Measurements from ENCODE around the gene TMEM80. TPM values are rescaled to one million over a fixed set of nuclear protein-coding genes. Genes with fewer than 3 reads are reported as not detected.

TMEM80 gene
- polyA plus RNA-seq, 4 donors = 11.9 to 35.4 (median 21.2) TPM

DNA sequence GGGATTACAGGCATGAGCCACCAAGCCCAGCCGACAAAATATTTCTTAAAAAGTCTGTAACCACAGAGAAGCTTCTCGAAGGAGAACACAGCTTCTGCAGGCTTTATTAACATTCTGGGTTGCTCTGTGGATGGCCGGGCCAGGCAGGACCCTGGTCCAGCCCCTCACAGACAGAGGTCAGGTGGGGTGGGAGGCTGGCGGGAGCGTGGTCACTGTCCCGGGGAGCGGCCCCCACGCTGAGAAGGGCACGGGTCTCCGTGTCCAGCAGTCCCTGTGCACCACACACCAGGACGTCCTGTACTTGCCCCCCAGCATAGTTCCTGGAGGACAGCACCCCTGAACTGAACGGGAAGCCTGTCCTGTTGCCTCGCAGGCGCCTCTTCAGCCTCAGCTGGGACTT is 39.2 kb upstream of the TMEM80 start:
- no peak for FAIRE-seq
- H3K36me3 ChIP-seq (ENCODE audit: control insufficient read depth in 3 of 3, insufficient read depth in 2 of 3, low read depth in 1 of 3, low read length in 3 of 3) = peaks cover 0 to 62% (median 2%) of the 10 kb centered on the region in 3 donors
- peaks cover 4 to 39% (median 10%) of the 10 kb centered on the region in 3 donors for H3K4me1 ChIP-seq (ENCODE audit: control insufficient read depth in 3 of 3, insufficient read depth in 2 of 3, low read depth in 1 of 3, low read length in 2 of 3)
- no peak overlapping the region for H3K4me3 ChIP-seq (ENCODE audit: low read depth in 1 of 3, low read length in 3 of 3)
- DNase-seq = no peak
- peak overlapping the region in 1 of 3 donors; percentile 93 for H3K27ac ChIP-seq (ENCODE audit: low read depth in 1 of 3, low read length in 2 of 3)
- 75 to 88% (median 75%) methylated on average over 14 of the region's 14 CpGs for WGBS, 3 donors
- no peaks in the 10 kb centered on the region for H3K9me3 ChIP-seq (ENCODE audit: control insufficient read depth in 2 of 2, insufficient read depth in 1 of 2, low read depth in 1 of 2, low read length in 1 of 2)
- H3K27me3 ChIP-seq (ENCODE audit: control insufficient read depth in 3 of 3, insufficient read depth in 3 of 3, low read length in 3 of 3) = no peaks in the 10 kb centered on the region

GRCh38 chr11:656866-657265 is 38.8 kb upstream of the TMEM80 start:
- peak overlapping the region; percentile 52 to 93 (median 84) for H3K27ac ChIP-seq (ENCODE audit: low read depth in 1 of 3, low read length in 2 of 3)
- H3K36me3 ChIP-seq (ENCODE audit: control insufficient read depth in 3 of 3, insufficient read depth in 2 of 3, low read depth in 1 of 3, low read length in 3 of 3) = peaks cover 0 to 65% (median 2%) of the 10 kb centered on the region in 3 donors
- no peak overlapping the region for H3K4me3 ChIP-seq (ENCODE audit: low read depth in 1 of 3, low read length in 3 of 3)
- H3K27me3 ChIP-seq (ENCODE audit: control insufficient read depth in 3 of 3, insufficient read depth in 3 of 3, low read length in 3 of 3) = no peaks in the 10 kb centered on the region
- peaks cover 4 to 39% (median 10%) of the 10 kb centered on the region in 3 donors for H3K4me1 ChIP-seq (ENCODE audit: control insufficient read depth in 3 of 3, insufficient read depth in 2 of 3, low read depth in 1 of 3, low read length in 2 of 3)
- no peaks in the 10 kb centered on the region for H3K9me3 ChIP-seq (ENCODE audit: control insufficient read depth in 2 of 2, insufficient read depth in 1 of 2, low read depth in 1 of 2, low read length in 1 of 2)
- WGBS, 3 donors = 22 to 59% (median 47%) methylated on average over 7 of the region's 7 CpGs
- FAIRE-seq (no peak), DNase-seq (peak in 1 of 2 donors; percentile 53)

DNA sequence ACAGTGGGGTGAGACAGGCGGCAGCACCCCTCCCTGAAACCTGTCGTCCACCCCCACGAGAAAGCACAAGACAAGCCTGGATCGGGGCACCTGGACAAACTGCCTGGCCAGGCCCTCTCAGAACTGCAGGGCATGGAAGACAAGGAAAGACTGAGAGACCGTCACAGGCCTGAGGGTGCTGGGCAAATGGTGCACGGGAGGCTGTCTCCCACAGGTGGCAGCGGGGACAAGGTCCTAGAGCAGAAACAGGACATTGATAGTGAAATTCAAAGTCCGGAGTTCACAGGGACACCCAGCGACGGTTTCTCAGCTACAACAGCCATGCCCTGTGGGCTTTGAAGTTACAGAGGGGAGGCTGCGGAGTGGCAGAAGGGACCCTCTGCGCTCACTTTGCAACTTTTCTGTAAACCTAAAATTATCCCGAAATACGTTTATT is 37.9 kb upstream of the TMEM80 start:
- FAIRE-seq (no peak), DNase-seq (peak; percentile 83 to 94)
- WGBS, 3 donors = 15 to 65% (median 35%) methylated on average over 14 of the region's 14 CpGs
- H3K4me3 ChIP-seq (ENCODE audit: low read depth in 1 of 3, low read length in 3 of 3) = no peak overlapping the region
- H3K27ac ChIP-seq (ENCODE audit: low read depth in 1 of 3, low read length in 2 of 3) = peak overlapping the region; percentile 52 to 93 (median 84)
- no peaks in the 10 kb centered on the region for H3K9me3 ChIP-seq (ENCODE audit: control insufficient read depth in 2 of 2, insufficient read depth in 1 of 2, low read depth in 1 of 2, low read length in 1 of 2)
- peaks cover 0 to 72% (median 2%) of the 10 kb centered on the region in 3 donors for H3K36me3 ChIP-seq (ENCODE audit: control insufficient read depth in 3 of 3, insufficient read depth in 2 of 3, low read depth in 1 of 3, low read length in 3 of 3)
- peaks cover 4 to 39% (median 10%) of the 10 kb centered on the region in 3 donors for H3K4me1 ChIP-seq (ENCODE audit: control insufficient read depth in 3 of 3, insufficient read depth in 2 of 3, low read depth in 1 of 3, low read length in 2 of 3)
- H3K27me3 ChIP-seq (ENCODE audit: control insufficient read depth in 3 of 3, insufficient read depth in 3 of 3, low read length in 3 of 3) = no peaks in the 10 kb centered on the region

- peak in 1 of 2 donors; percentile 70 for DNase-seq
- whole genome bisulfite sequencing, 3 donors = 47 to 86% (median 70%) methylated on average over 16 of the region's 16 CpGs
- H3K9me3 ChIP-seq (ENCODE audit: control insufficient read depth in 2 of 2, insufficient read depth in 1 of 2, low read depth in 1 of 2, low read length in 1 of 2) = no peaks in the 10 kb centered on the region
- H3K27ac ChIP-seq (ENCODE audit: low read depth in 1 of 3, low read length in 2 of 3) = peak overlapping the region in 2 of 3 donors; percentile 17 to 77
- peaks cover 4 to 34% (median 8%) of the 10 kb centered on the region in 3 donors for H3K4me1 ChIP-seq (ENCODE audit: control insufficient read depth in 3 of 3, insufficient read depth in 2 of 3, low read depth in 1 of 3, low read length in 2 of 3)
- no peak for FAIRE-seq
- no peak overlapping the region for H3K4me3 ChIP-seq (ENCODE audit: low read depth in 1 of 3, low read length in 3 of 3)
- H3K27me3 ChIP-seq (ENCODE audit: control insufficient read depth in 3 of 3, insufficient read depth in 3 of 3, low read length in 3 of 3) = no peaks in the 10 kb centered on the region
- peaks cover 0 to 71% (median 2%) of the 10 kb centered on the region in 3 donors for H3K36me3 ChIP-seq (ENCODE audit: control insufficient read depth in 3 of 3, insufficient read depth in 2 of 3, low read depth in 1 of 3, low read length in 3 of 3)
Observed at GRCh38 chr11:659532-660085, 36.0 kb upstream of the TMEM80 start.

- no peaks in the 10 kb centered on the region for H3K9me3 ChIP-seq (ENCODE audit: control insufficient read depth in 2 of 2, insufficient read depth in 1 of 2, low read depth in 1 of 2, low read length in 1 of 2)
- DNase-seq = no peak
- H3K27ac ChIP-seq (ENCODE audit: low read depth in 1 of 3, low read length in 2 of 3) = peak overlapping the region in 1 of 3 donors; percentile 77
- H3K27me3 ChIP-seq (ENCODE audit: control insufficient read depth in 3 of 3, insufficient read depth in 3 of 3, low read length in 3 of 3) = no peaks in the 10 kb centered on the region
- no peak for FAIRE-seq
- H3K36me3 ChIP-seq (ENCODE audit: control insufficient read depth in 3 of 3, insufficient read depth in 2 of 3, low read depth in 1 of 3, low read length in 3 of 3) = peaks cover 0 to 73% (median 2%) of the 10 kb centered on the region in 3 donors
- H3K4me3 ChIP-seq (ENCODE audit: low read depth in 1 of 3, low read length in 3 of 3) = no peak overlapping the region
- H3K4me1 ChIP-seq (ENCODE audit: control insufficient read depth in 3 of 3, insufficient read depth in 2 of 3, low read depth in 1 of 3, low read length in 2 of 3) = peaks cover 4 to 27% (median 8%) of the 10 kb centered on the region in 3 donors
- 76 to 85% (median 85%) methylated on average over 19 of the region's 19 CpGs for WGBS, 3 donors
Observed at GRCh38 chr11:660281-660680, 35.3 kb upstream of the TMEM80 start.

- Histone ChIP-seq H3K4me3 (ENCODE audit: low read depth in 1 of 3, low read length in 3 of 3) (no peak overlapping the region), H3K27me3 (ENCODE audit: control insufficient read depth in 3 of 3, insufficient read depth in 3 of 3, low read length in 3 of 3) (no peaks in the 10 kb centered on the region), H3K27ac (ENCODE audit: low read depth in 1 of 3, low read length in 2 of 3) (no peak overlapping the region), H3K4me1 (ENCODE audit: control insufficient read depth in 3 of 3, insufficient read depth in 2 of 3, low read depth in 1 of 3, low read length in 2 of 3) (peaks cover 4 to 21% (median 8%) of the 10 kb centered on the region in 3 donors), H3K9me3 (ENCODE audit: control insufficient read depth in 2 of 2, insufficient read depth in 1 of 2, low read depth in 1 of 2, low read length in 1 of 2) (no peaks in the 10 kb centered on the region), H3K36me3 (ENCODE audit: control insufficient read depth in 3 of 3, insufficient read depth in 2 of 3, low read depth in 1 of 3, low read length in 3 of 3) (peaks cover 0 to 79% (median 2%) of the 10 kb centered on the region in 3 donors)
- DNase-seq = no peak
- no peak for FAIRE-seq
- WGBS, 3 donors = 90 to 92% (median 90%) methylated on average over 19 of the region's 19 CpGs
Observed at GRCh38 chr11:660681-661444, 34.8 kb upstream of the TMEM80 start.

- H3K36me3 ChIP-seq (ENCODE audit: control insufficient read depth in 3 of 3, insufficient read depth in 2 of 3, low read depth in 1 of 3, low read length in 3 of 3) = peaks cover 0 to 73% (median 5%) of the 10 kb centered on the region in 3 donors
- FAIRE-seq (no peak), DNase-seq (peak; percentile 61 to 67)
- WGBS, 3 donors = 57 to 63% (median 58%) methylated on average over 15 of the region's 15 CpGs
- H3K4me1 ChIP-seq (ENCODE audit: control insufficient read depth in 3 of 3, insufficient read depth in 2 of 3, low read depth in 1 of 3, low read length in 2 of 3) = peaks cover 0 to 10% (median 2%) of the 10 kb centered on the region in 3 donors
- no peaks in the 10 kb centered on the region for H3K9me3 ChIP-seq (ENCODE audit: control insufficient read depth in 2 of 2, insufficient read depth in 1 of 2, low read depth in 1 of 2, low read length in 1 of 2)
- H3K4me3 ChIP-seq (ENCODE audit: low read depth in 1 of 3, low read length in 3 of 3) = no peak overlapping the region
- H3K27me3 ChIP-seq (ENCODE audit: control insufficient read depth in 3 of 3, insufficient read depth in 3 of 3, low read length in 3 of 3) = no peaks in the 10 kb centered on the region
- no peak overlapping the region for H3K27ac ChIP-seq (ENCODE audit: low read depth in 1 of 3, low read length in 2 of 3)
Observed at GRCh38 chr11:662689-663274, 32.8 kb upstream of the TMEM80 start.

DNA sequence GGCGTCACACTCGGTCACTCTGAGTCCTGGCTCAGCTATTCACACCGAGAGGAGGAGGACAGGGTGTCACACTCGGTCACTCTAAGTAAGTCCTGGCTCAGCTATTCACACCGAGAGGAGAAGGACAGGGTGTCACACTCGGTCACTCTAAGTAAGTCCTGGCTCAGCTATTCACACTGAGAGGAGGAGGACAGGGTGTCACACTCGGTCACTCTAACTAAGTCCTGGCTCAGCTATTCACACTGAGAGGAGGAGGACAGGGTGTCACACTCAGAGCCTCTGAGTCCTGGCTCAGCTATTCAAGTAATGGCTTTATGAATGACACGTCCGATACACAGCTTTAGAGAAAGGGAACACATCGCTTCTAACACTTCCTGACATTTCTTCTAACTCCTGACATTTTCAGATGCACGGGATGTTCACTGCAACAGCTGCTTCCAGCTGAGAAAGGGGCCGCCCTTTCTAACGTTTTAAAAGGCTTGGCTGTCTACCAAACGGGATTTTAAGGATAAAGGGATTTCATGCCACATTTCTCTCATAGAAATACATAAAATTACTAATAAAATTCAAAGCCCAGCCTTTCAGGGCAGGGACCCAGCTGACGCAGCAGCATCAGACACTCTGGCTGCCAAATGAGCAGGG is 30.4 kb upstream of the TMEM80 start:
- no peaks in the 10 kb centered on the region for H3K9me3 ChIP-seq (ENCODE audit: control insufficient read depth in 2 of 2, insufficient read depth in 1 of 2, low read depth in 1 of 2, low read length in 1 of 2)
- FAIRE-seq (no peak), DNase-seq (peak in 1 of 2 donors; percentile 16)
- peaks cover 0 to 65% (median 5%) of the 10 kb centered on the region in 3 donors for H3K36me3 ChIP-seq (ENCODE audit: control insufficient read depth in 3 of 3, insufficient read depth in 2 of 3, low read depth in 1 of 3, low read length in 3 of 3)
- H3K27ac ChIP-seq (ENCODE audit: low read depth in 1 of 3, low read length in 2 of 3) = peak overlapping the region in 1 of 3 donors; percentile 71
- no peaks in the 10 kb centered on the region for H3K27me3 ChIP-seq (ENCODE audit: control insufficient read depth in 3 of 3, insufficient read depth in 3 of 3, low read length in 3 of 3)
- no peaks in the 10 kb centered on the region for H3K4me1 ChIP-seq (ENCODE audit: control insufficient read depth in 3 of 3, insufficient read depth in 2 of 3, low read depth in 1 of 3, low read length in 2 of 3)
- WGBS, 3 donors = 79 to 90% (median 88%) methylated on average over 13 to 15 of the region's 15 CpGs
- H3K4me3 ChIP-seq (ENCODE audit: low read depth in 1 of 3, low read length in 3 of 3) = no peak overlapping the region

Data from small intestine (tissue), 7 donors.